ENCODE measurements around the gene TECTB. TPM values are rescaled to one million over a fixed set of nuclear protein-coding genes. Genes with fewer than 3 reads are reported as not detected.

Gene TECTB
- total and polyA plus RNA-seq, 9 of the 15 experiments (the other 6 are each of a cell fraction or from before 2014, with no cell fraction given) = not detected

GRCh38 chr10:112348759-112349158 lies 65.6 kb downstream of the TECTB start (continued):
- TF ChIP-seq E2F4 (CRISPR knock-in tag; IDR thresholded peaks at IDR 0.05; ENCODE audit: low read depth) (no peak), ZBTB7A (IDR thresholded peaks at IDR 0.05; ENCODE audit: borderline replicate concordance, control insufficient read depth, low read depth, low read length) (no peak), E2F3 (CRISPR knock-in tag; IDR thresholded peaks at IDR 0.05) (no peak)

GRCh38 chr10:112349521-112350085 lies 66.4 kb downstream of the TECTB start:
- DNase-seq (ENCODE audit: extremely low read depth in 1 of 4, low spot score in 3 of 4) = no peak
- H3K4me3 ChIP-seq = no peak overlapping the region
- H2AFZ ChIP-seq (ENCODE audit: low read depth, low read length) = no peak overlapping the region
- BruUV-seq (replicated peaks) = no TSS peak
- H3K9me1 ChIP-seq (ENCODE audit: control insufficient read depth, insufficient read depth, low read length) = no peaks in the 10 kb centered on the region
- CTCF ChIA-PET (ENCODE audit: low intra/inter-chr PET ratio) = no interaction called here
- POLR2A ChIA-PET = no interaction called here
- no peak overlapping the region for H3K27ac ChIP-seq (ENCODE audit: extremely low read depth, low read depth, low read length)
- in situ Hi-C loops (cut with MboI) (no loop called here), intact Hi-C loops (cut with micrococcal nuclease) (no loop called here)
- H3K9me3 ChIP-seq (replicated peaks; ENCODE audit: control insufficient read depth, insufficient read depth, low read depth, low read length) = no peaks in the 10 kb centered on the region
- peaks cover 0 to 17% of the 10 kb centered on the region in 2 experiments; a peak in 2 of 5 replicates for H3K27me3 ChIP-seq (ENCODE audit: control insufficient read depth in 2 of 2, insufficient read depth in 2 of 2, low read length in 2 of 2)
- H3K79me2 ChIP-seq (ENCODE audit: control insufficient read depth, insufficient read depth, low read length) = no peaks in the 10 kb centered on the region
- no peak overlapping the region for H3K4me2 ChIP-seq (ENCODE audit: insufficient read depth, low read length)
- H3K36me3 ChIP-seq (ENCODE audit: control insufficient read depth, insufficient read depth, low read length) = no peaks in the 10 kb centered on the region
- WGBS (ENCODE audit: insufficient coverage, low coverage, missing lambda C conversion rate) = 24% methylated on average over 19 of the region's 46 CpGs
- 0 out of 5 replicates have a peak, but pooled peaks cover 0 to 6% of the 10 kb centered on the region in 2 experiments for H3K4me1 ChIP-seq (replicated peaks in 1 of 2; ENCODE audit: control insufficient read depth in 2 of 2, insufficient read depth in 2 of 2, low read length in 2 of 2)
- H4K20me1 ChIP-seq (replicated peaks; ENCODE audit: control insufficient read depth, insufficient read depth, low read length) = no peaks in the 10 kb centered on the region
- no peak for FAIRE-seq
- no peak for ATAC-seq
- no peak overlapping the region for H3K9ac ChIP-seq (ENCODE audit: insufficient read depth in 1 of 2, low read depth in 2 of 2, low read length in 2 of 2)
- TF ChIP-seq ZBTB33 (CRISPR knock-in tag; IDR thresholded peaks at IDR 0.05) (no peak), IRF2 (CRISPR knock-in tag; IDR thresholded peaks at IDR 0.05) (no peak), ZSCAN29 (IDR thresholded peaks at IDR 0.05) (no peak), TSHZ1 (CRISPR knock-in tag; IDR thresholded peaks at IDR 0.05) (no peak), ELF4 (CRISPR knock-in tag; IDR thresholded peaks at IDR 0.05) (no peak), ZNF165 (CRISPR knock-in tag; IDR thresholded peaks at IDR 0.05; ENCODE audit: borderline replicate concordance) (no peak), ZNF398 (CRISPR knock-in tag; IDR thresholded peaks at IDR 0.05) (no peak)
